ENCODE data around the gene PARD3B. TPM values are rescaled to one million over a fixed set of nuclear protein-coding genes. Genes with fewer than 3 reads are reported as not detected.
A peak's percentile ranks its signal among the peaks of the same experiment; 100 is the strongest.

PARD3B gene
- total RNA-seq, 1 donor from 2014 or later, result 29.7 TPM

DNA sequence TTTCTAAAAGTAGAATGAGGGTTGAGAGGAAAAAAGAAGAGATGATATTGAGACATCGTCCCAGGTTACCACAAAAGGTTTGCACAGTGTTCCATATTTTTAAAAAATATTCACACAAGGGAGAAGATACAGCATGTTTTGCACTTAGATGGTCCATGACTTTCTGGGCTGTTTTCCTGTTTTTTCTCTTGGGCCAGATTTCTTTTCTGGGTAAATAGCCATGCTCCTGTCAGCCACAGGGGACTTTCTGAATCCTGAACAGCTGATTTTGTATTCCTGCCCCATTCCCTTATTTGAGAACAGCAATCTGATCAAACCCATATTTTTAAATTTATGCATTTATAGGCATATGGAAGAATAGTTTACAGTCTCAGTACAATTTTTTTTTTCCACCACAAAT is 951.1 kb downstream of the PARD3B start:
- peak overlapping the region; percentile 33 for H3K27ac Mint-ChIP-seq
- no peak for DNase-seq (ENCODE audit: low spot score, unreplicated experiment)
- H3K36me3 Mint-ChIP-seq (ENCODE audit: insufficient read depth), result peaks cover 7% of the 10 kb centered on the region

DNA sequence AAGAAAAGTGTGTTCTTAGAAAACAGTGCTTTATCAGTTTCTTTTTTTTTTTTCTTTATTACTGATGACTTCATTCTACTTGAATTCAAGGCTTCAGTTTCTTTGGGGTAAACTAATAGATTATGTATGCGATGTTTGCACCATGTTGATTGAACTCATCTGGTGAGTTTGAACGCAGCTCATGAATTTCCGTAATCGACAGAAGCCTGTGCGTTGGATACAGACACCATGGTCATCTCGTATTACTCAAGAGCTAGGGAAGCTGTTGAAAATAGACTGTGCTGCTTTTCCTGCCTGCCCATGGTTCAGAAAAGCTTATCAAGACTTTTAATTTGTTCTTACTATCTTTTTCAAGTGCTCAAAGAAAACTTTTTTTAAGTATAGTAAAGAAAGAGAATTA is 951.5 kb downstream of the PARD3B start:
- DNase-seq (ENCODE audit: low spot score, unreplicated experiment), result no peak
- no peak overlapping the region for H3K27ac Mint-ChIP-seq
- peaks cover 4% of the 10 kb centered on the region for H3K4me1 Mint-ChIP-seq (ENCODE audit: low read depth)
- peaks cover 5% of the 10 kb centered on the region for H3K36me3 Mint-ChIP-seq (ENCODE audit: insufficient read depth)
- H3K27me3 Mint-ChIP-seq, result no peaks in the 10 kb centered on the region
- TF ChIP-seq, protein P1, sequence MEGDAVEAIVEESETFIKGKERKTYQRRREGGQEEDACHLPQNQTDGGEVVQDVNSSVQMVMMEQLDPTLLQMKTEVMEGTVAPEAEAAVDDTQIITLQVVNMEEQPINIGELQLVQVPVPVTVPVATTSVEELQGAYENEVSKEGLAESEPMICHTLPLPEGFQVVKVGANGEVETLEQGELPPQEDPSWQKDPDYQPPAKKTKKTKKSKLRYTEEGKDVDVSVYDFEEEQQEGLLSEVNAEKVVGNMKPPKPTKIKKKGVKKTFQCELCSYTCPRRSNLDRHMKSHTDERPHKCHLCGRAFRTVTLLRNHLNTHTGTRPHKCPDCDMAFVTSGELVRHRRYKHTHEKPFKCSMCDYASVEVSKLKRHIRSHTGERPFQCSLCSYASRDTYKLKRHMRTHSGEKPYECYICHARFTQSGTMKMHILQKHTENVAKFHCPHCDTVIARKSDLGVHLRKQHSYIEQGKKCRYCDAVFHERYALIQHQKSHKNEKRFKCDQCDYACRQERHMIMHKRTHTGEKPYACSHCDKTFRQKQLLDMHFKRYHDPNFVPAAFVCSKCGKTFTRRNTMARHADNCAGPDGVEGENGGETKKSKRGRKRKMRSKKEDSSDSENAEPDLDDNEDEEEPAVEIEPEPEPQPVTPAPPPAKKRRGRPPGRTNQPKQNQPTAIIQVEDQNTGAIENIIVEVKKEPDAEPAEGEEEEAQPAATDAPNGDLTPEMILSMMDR (IDR thresholded peaks at IDR 0.05; ENCODE audit: unreplicated experiment), result no peak
- no peaks in the 10 kb centered on the region for H3K9me3 Mint-ChIP-seq (ENCODE audit: low read depth)
- no peak overlapping the region for H3K4me3 Mint-ChIP-seq (ENCODE audit: low read depth)

More for the DNA sequence above, 951.1 kb downstream of the PARD3B start:
- TF ChIP-seq, protein P1 (IDR thresholded peaks at IDR 0.05; ENCODE audit: unreplicated experiment), result no peak
- Mint-ChIP-seq H3K4me3 (ENCODE audit: low read depth) (no peak overlapping the region), H3K27me3 (no peaks in the 10 kb centered on the region), H3K4me1 (ENCODE audit: low read depth) (peaks cover 4% of the 10 kb centered on the region), H3K9me3 (ENCODE audit: low read depth) (peaks cover 3% of the 10 kb centered on the region)

- H3K4me3 Mint-ChIP-seq (ENCODE audit: low read depth), result no peak overlapping the region
- peaks cover 4% of the 10 kb centered on the region for H3K4me1 Mint-ChIP-seq (ENCODE audit: low read depth)
- TF ChIP-seq, protein P1 (IDR thresholded peaks at IDR 0.05; ENCODE audit: unreplicated experiment), result no peak
- peaks cover 10% of the 10 kb centered on the region for H3K36me3 Mint-ChIP-seq (ENCODE audit: insufficient read depth)
- H3K27me3 Mint-ChIP-seq, result no peaks in the 10 kb centered on the region
- H3K9me3 Mint-ChIP-seq (ENCODE audit: low read depth), result peaks cover 3% of the 10 kb centered on the region
- H3K27ac Mint-ChIP-seq, result no peak overlapping the region
- DNase-seq (ENCODE audit: low spot score, unreplicated experiment), result no peak
Measured at GRCh38 chr2:205499006-205499405, 953.7 kb downstream of the PARD3B start.

DNA sequence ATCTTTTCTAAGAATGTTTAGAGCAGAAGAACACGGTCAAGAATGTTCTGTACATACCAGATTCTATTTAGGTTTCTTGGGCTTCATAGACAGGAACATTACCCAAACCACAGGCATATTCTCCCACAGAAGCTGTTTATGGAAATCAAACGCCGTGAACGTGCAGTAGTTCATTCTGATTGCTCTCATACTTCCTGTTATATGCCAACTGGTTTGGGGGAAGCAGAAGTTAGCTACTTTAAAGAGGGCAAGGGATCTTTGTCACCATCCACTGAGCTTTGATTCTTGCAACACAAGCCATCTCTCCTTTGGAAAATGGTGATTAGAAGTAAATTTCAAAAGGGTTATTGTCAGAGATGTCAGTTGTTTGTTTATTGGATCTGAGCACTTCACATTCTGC is 954.8 kb downstream of the PARD3B start:
- H3K27ac Mint-ChIP-seq, result no peak overlapping the region
- no peak overlapping the region for H3K4me3 Mint-ChIP-seq (ENCODE audit: low read depth)
- H3K4me1 Mint-ChIP-seq (ENCODE audit: low read depth), result peaks cover 4% of the 10 kb centered on the region
- TF ChIP-seq, protein P1 (IDR thresholded peaks at IDR 0.05; ENCODE audit: unreplicated experiment), result no peak
- H3K27me3 Mint-ChIP-seq, result no peaks in the 10 kb centered on the region
- peaks cover 11% of the 10 kb centered on the region for H3K36me3 Mint-ChIP-seq (ENCODE audit: insufficient read depth)
- no peak for DNase-seq (ENCODE audit: low spot score, unreplicated experiment)
- peaks cover 3% of the 10 kb centered on the region for H3K9me3 Mint-ChIP-seq (ENCODE audit: low read depth)

DNA sequence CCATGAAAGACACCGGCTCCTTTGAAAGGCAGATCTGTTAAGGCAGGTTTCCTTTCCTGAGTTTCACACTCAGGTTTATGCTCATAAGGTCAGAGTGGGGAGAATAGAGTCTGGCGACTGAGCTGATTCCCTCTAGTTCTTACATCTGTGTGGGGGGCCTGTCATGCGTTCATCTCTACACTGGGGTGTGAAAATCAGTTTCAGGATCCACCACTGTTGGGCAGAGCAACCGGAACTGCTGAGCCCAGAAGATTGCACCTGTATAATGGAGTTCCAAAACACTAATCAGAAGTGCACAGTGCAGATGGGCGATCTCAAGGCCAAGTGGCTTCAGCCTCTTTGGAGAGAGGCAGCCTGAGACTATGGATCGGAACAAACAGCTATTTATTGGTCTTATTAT is 955.7 kb downstream of the PARD3B start:
- Mint-ChIP-seq H3K36me3 (ENCODE audit: insufficient read depth) (peaks cover 11% of the 10 kb centered on the region), H3K9me3 (ENCODE audit: low read depth) (peaks cover 3% of the 10 kb centered on the region), H3K27me3 (no peaks in the 10 kb centered on the region), H3K4me1 (ENCODE audit: low read depth) (peaks cover 4% of the 10 kb centered on the region), H3K27ac (no peak overlapping the region), H3K4me3 (ENCODE audit: low read depth) (no peak overlapping the region)
- DNase-seq (ENCODE audit: low spot score, unreplicated experiment), result no peak
- TF ChIP-seq, protein P1 (IDR thresholded peaks at IDR 0.05; ENCODE audit: unreplicated experiment), result no peak

Measured in progenitor cell of endocrine pancreas (in vitro differentiated cells).